ENCODE results near the gene ILDR1.
"Not testable (repeated sequence)": the region's sequence is repeated elsewhere in the genome, so short reads cannot be mapped to it uniquely, and the experiment has no call there.

ILDR1 gene

GRCh38 chr3:122052968-122053367 is 30.9 kb upstream of the ILDR1 start:
- Histone ChIP-seq H3K9me3 (ENCODE audit: control insufficient read depth in 2 of 2, low read length in 2 of 2) (no peaks in the 10 kb centered on the region), H3K9ac (ENCODE audit: low read depth in 1 of 2, low read length in 2 of 2) (no peak overlapping the region), H3K27ac (ENCODE audit: low read depth in 2 of 2, low read length in 2 of 2) (no peak overlapping the region), H3K36me3 (ENCODE audit: control insufficient read depth in 2 of 2, insufficient read depth in 2 of 2, low read length in 2 of 2) (no peaks in the 10 kb centered on the region), H3K4me1 (ENCODE audit: control insufficient read depth in 2 of 2, insufficient read depth in 2 of 2, low read length in 2 of 2) (no peaks in the 10 kb centered on the region), H3K4me3 (ENCODE audit: low read length in 2 of 2) (no peak overlapping the region), H3K27me3 (ENCODE audit: control insufficient read depth in 2 of 2, insufficient read depth in 2 of 2, low read length in 2 of 2) (no peaks in the 10 kb centered on the region)

DNA sequence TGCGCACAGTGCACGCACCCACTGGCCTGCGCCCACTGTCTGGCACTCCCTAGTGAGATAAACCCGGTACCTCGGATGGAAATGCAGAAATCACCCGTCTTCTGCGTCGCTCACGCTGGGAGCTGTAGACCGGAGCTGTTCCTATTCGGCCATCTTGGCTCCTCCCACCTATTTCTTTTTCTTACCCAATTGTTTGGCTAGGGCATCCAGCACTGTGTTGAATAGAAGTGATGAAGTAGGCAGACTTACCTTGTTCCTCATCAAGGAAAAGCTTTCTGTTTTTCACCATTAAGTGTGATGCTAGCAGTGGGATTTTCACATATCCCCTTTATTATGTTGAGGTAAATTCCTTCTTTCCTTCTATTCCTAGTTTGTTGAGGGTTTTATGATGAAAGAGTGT is 25.7 kb upstream of the ILDR1 start:
- H3K9me3 ChIP-seq (ENCODE audit: control insufficient read depth in 2 of 2, low read length in 2 of 2); H3K4me3 ChIP-seq (ENCODE audit: low read length in 2 of 2); H3K36me3 ChIP-seq (ENCODE audit: control insufficient read depth in 2 of 2, insufficient read depth in 2 of 2, low read length in 2 of 2); H3K27me3 ChIP-seq (ENCODE audit: control insufficient read depth in 2 of 2, insufficient read depth in 2 of 2, low read length in 2 of 2); H3K9ac ChIP-seq (ENCODE audit: low read depth in 1 of 2, low read length in 2 of 2); H3K27ac ChIP-seq (ENCODE audit: low read depth in 2 of 2, low read length in 2 of 2); H3K4me1 ChIP-seq (ENCODE audit: control insufficient read depth in 2 of 2, insufficient read depth in 2 of 2, low read length in 2 of 2): not testable (repeated sequence)

GRCh38 chr3:122047296-122047695 is 25.2 kb upstream of the ILDR1 start:
- H3K27me3 ChIP-seq (ENCODE audit: control insufficient read depth in 2 of 2, insufficient read depth in 2 of 2, low read length in 2 of 2); H3K9me3 ChIP-seq (ENCODE audit: control insufficient read depth in 2 of 2, low read length in 2 of 2); H3K4me1 ChIP-seq (ENCODE audit: control insufficient read depth in 2 of 2, insufficient read depth in 2 of 2, low read length in 2 of 2); H3K4me3 ChIP-seq (ENCODE audit: low read length in 2 of 2); H3K27ac ChIP-seq (ENCODE audit: low read depth in 2 of 2, low read length in 2 of 2); H3K36me3 ChIP-seq (ENCODE audit: control insufficient read depth in 2 of 2, insufficient read depth in 2 of 2, low read length in 2 of 2); H3K9ac ChIP-seq (ENCODE audit: low read depth in 1 of 2, low read length in 2 of 2): not testable (repeated sequence)

GRCh38 chr3:122033023-122033422 is 11.0 kb upstream of the ILDR1 start:
- Histone ChIP-seq H3K4me1 (ENCODE audit: control insufficient read depth in 2 of 2, insufficient read depth in 2 of 2, low read length in 2 of 2) (no peaks in the 10 kb centered on the region), H3K36me3 (ENCODE audit: control insufficient read depth in 2 of 2, insufficient read depth in 2 of 2, low read length in 2 of 2) (no peaks in the 10 kb centered on the region), H3K27me3 (ENCODE audit: control insufficient read depth in 2 of 2, insufficient read depth in 2 of 2, low read length in 2 of 2) (no peaks in the 10 kb centered on the region), H3K9me3 (ENCODE audit: control insufficient read depth in 2 of 2, low read length in 2 of 2) (peaks cover 0 to 3% of the 10 kb centered on the region in 2 donors), H3K27ac (ENCODE audit: low read depth in 2 of 2, low read length in 2 of 2) (no peak overlapping the region), H3K4me3 (ENCODE audit: low read length in 2 of 2) (no peak overlapping the region), H3K9ac (ENCODE audit: low read depth in 1 of 2, low read length in 2 of 2) (no peak overlapping the region)

GRCh38 chr3:122032531-122032930 is 10.5 kb upstream of the ILDR1 start:
- Histone ChIP-seq H3K27ac (ENCODE audit: low read depth in 2 of 2, low read length in 2 of 2) (no peak overlapping the region), H3K27me3 (ENCODE audit: control insufficient read depth in 2 of 2, insufficient read depth in 2 of 2, low read length in 2 of 2) (no peaks in the 10 kb centered on the region), H3K4me1 (ENCODE audit: control insufficient read depth in 2 of 2, insufficient read depth in 2 of 2, low read length in 2 of 2) (no peaks in the 10 kb centered on the region), H3K36me3 (ENCODE audit: control insufficient read depth in 2 of 2, insufficient read depth in 2 of 2, low read length in 2 of 2) (no peaks in the 10 kb centered on the region), H3K4me3 (ENCODE audit: low read length in 2 of 2) (no peak overlapping the region), H3K9me3 (ENCODE audit: control insufficient read depth in 2 of 2, low read length in 2 of 2) (peaks cover 0 to 3% of the 10 kb centered on the region in 2 donors), H3K9ac (ENCODE audit: low read depth in 1 of 2, low read length in 2 of 2) (no peak overlapping the region)

DNA sequence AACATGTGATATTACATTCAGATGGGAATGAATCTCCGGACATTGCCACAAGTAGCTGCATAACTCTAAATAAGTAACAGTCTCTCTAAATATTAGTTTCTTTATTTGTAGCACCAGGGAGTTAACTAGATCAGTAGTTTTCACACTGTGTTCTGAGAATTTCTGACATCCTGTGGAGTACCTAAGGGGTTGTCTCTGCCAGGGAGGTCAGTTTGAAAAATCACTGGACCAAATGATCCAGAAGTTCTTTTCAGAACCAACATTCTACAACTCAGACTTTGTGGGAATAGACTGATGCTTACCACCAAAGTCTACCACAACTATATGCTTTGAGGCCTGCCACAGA is 9.0 kb upstream of the ILDR1 start:
- Histone ChIP-seq H3K9me3 (ENCODE audit: control insufficient read depth in 2 of 2, low read length in 2 of 2) (no peaks in the 10 kb centered on the region), H3K4me3 (ENCODE audit: low read length in 2 of 2) (no peak overlapping the region), H3K27ac (ENCODE audit: low read depth in 2 of 2, low read length in 2 of 2) (no peak overlapping the region), H3K27me3 (ENCODE audit: control insufficient read depth in 2 of 2, insufficient read depth in 2 of 2, low read length in 2 of 2) (no peaks in the 10 kb centered on the region), H3K4me1 (ENCODE audit: control insufficient read depth in 2 of 2, insufficient read depth in 2 of 2, low read length in 2 of 2) (no peaks in the 10 kb centered on the region), H3K9ac (ENCODE audit: low read depth in 1 of 2, low read length in 2 of 2) (no peak overlapping the region), H3K36me3 (ENCODE audit: control insufficient read depth in 2 of 2, insufficient read depth in 2 of 2, low read length in 2 of 2) (no peaks in the 10 kb centered on the region)

- H3K36me3 ChIP-seq (ENCODE audit: control insufficient read depth in 2 of 2, insufficient read depth in 2 of 2, low read length in 2 of 2), result no peaks in the 10 kb centered on the region
- H3K4me3 ChIP-seq (ENCODE audit: low read length in 2 of 2), result no peak overlapping the region
Observed at GRCh38 chr3:122030381-122031122, 8.5 kb upstream of the ILDR1 start.

DNA sequence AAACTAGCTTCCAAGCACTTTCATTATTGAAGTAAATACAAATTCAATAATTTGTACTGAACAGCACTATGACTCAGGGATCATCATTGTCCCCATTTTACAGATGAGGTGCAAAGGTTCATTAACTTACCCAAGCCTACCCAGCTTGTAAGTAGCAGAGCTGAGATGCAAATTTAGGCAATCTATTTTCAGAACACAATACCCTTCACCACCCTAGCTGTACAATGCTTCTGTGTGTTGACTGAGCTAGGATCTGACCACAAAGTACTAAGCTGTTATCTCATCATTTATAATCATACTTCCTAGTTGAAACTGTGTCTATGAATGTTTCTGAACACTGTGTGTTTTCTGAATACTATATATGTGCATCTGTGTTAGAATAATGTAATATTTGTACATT is 3.2 kb upstream of the ILDR1 start:
- Histone ChIP-seq H3K27ac (ENCODE audit: low read depth in 2 of 2, low read length in 2 of 2) (no peak overlapping the region), H3K4me1 (ENCODE audit: control insufficient read depth in 2 of 2, insufficient read depth in 2 of 2, low read length in 2 of 2) (peaks cover 4 to 9% of the 10 kb centered on the region in 2 donors), H3K9me3 (ENCODE audit: control insufficient read depth in 2 of 2, low read length in 2 of 2) (no peaks in the 10 kb centered on the region), H3K36me3 (ENCODE audit: control insufficient read depth in 2 of 2, insufficient read depth in 2 of 2, low read length in 2 of 2) (no peaks in the 10 kb centered on the region), H3K27me3 (ENCODE audit: control insufficient read depth in 2 of 2, insufficient read depth in 2 of 2, low read length in 2 of 2) (no peaks in the 10 kb centered on the region), H3K9ac (ENCODE audit: low read depth in 1 of 2, low read length in 2 of 2) (no peak overlapping the region), H3K4me3 (ENCODE audit: low read length in 2 of 2) (no peak overlapping the region)

More at GRCh38 chr3:122030381-122031122, 8.5 kb upstream of the ILDR1 start:
- Histone ChIP-seq H3K27me3 (ENCODE audit: control insufficient read depth in 2 of 2, insufficient read depth in 2 of 2, low read length in 2 of 2) (no peaks in the 10 kb centered on the region), H3K9ac (ENCODE audit: low read depth in 1 of 2, low read length in 2 of 2) (no peak overlapping the region), H3K4me1 (ENCODE audit: control insufficient read depth in 2 of 2, insufficient read depth in 2 of 2, low read length in 2 of 2) (no peaks in the 10 kb centered on the region), H3K9me3 (ENCODE audit: control insufficient read depth in 2 of 2, low read length in 2 of 2) (no peaks in the 10 kb centered on the region), H3K27ac (ENCODE audit: low read depth in 2 of 2, low read length in 2 of 2) (no peak overlapping the region)

DNA sequence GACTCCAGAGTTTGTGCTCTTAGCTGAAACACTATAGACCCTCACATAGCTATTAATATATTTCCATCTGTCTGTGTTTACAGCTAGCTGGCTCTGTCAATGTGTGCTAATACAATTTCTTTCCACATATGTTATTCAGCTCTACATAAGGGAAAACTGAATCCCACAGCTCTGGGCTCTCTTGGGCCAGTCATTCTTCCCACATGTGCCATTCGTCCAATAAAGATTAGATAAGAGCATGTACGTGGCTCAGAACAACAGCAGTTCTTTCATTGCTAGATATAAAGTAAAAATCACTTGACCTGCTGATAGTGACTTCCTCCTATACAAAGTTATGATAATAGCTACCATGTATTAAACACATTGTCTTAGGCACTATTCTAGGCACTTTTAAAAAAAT is 2.8 kb upstream of the ILDR1 start:
- H3K36me3 ChIP-seq (ENCODE audit: control insufficient read depth in 2 of 2, insufficient read depth in 2 of 2, low read length in 2 of 2), result no peaks in the 10 kb centered on the region
- H3K4me3 ChIP-seq (ENCODE audit: low read length in 2 of 2), result no peak overlapping the region
- peaks cover 4 to 9% of the 10 kb centered on the region in 2 donors for H3K4me1 ChIP-seq (ENCODE audit: control insufficient read depth in 2 of 2, insufficient read depth in 2 of 2, low read length in 2 of 2)
- no peak overlapping the region for H3K27ac ChIP-seq (ENCODE audit: low read depth in 2 of 2, low read length in 2 of 2)
- H3K9me3 ChIP-seq (ENCODE audit: control insufficient read depth in 2 of 2, low read length in 2 of 2), result no peaks in the 10 kb centered on the region
- no peaks in the 10 kb centered on the region for H3K27me3 ChIP-seq (ENCODE audit: control insufficient read depth in 2 of 2, insufficient read depth in 2 of 2, low read length in 2 of 2)
- H3K9ac ChIP-seq (ENCODE audit: low read depth in 1 of 2, low read length in 2 of 2), result no peak overlapping the region

- Histone ChIP-seq H3K36me3 (ENCODE audit: control insufficient read depth in 2 of 2, insufficient read depth in 2 of 2, low read length in 2 of 2) (no peaks in the 10 kb centered on the region), H3K9me3 (ENCODE audit: control insufficient read depth in 2 of 2, low read length in 2 of 2) (no peaks in the 10 kb centered on the region), H3K4me3 (ENCODE audit: low read length in 2 of 2) (no peak overlapping the region), H3K27me3 (ENCODE audit: control insufficient read depth in 2 of 2, insufficient read depth in 2 of 2, low read length in 2 of 2) (no peaks in the 10 kb centered on the region), H3K4me1 (ENCODE audit: control insufficient read depth in 2 of 2, insufficient read depth in 2 of 2, low read length in 2 of 2) (peaks cover 4 to 9% of the 10 kb centered on the region in 2 donors), H3K27ac (ENCODE audit: low read depth in 2 of 2, low read length in 2 of 2) (no peak overlapping the region), H3K9ac (ENCODE audit: low read depth in 1 of 2, low read length in 2 of 2) (no peak overlapping the region)
Observed at GRCh38 chr3:122023335-122023910, 1.4 kb upstream of the ILDR1 start.
